GM19397 (cell line): ENCODE measurements around the gene TBX2.

Source experiments
- ATAC-seq: cut with Tn5 transposase; IDR thresholded peaks from one replicate; pipeline ENCODE4 v1.9.1; 2021; ENCODE audit warnings: mild to moderate bottlenecking, moderate library complexity; ENCODE audit not compliant: unreplicated experiment

Gene TBX2

DNA sequence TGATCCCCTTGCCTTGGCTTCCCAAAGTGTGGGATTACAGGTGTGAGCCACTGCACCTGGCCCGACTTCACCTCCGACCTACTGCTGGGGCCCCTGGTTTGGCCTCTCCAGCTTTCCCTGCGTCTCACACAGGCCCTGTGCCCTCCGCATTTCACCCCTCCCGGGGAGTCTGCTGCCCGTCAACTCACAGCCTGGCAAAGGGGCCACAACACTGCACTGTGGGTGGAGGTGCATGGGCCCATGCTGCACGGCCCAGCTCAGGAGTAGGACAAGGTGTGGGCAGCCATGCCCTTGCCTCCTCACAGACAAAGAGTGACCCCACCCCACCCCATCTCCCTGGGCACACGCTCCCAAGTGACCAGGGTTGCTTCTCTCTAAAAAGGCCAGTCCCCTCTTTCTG is 12.6 kb upstream of the TBX2 start:
- ATAC-seq = no peak

DNA sequence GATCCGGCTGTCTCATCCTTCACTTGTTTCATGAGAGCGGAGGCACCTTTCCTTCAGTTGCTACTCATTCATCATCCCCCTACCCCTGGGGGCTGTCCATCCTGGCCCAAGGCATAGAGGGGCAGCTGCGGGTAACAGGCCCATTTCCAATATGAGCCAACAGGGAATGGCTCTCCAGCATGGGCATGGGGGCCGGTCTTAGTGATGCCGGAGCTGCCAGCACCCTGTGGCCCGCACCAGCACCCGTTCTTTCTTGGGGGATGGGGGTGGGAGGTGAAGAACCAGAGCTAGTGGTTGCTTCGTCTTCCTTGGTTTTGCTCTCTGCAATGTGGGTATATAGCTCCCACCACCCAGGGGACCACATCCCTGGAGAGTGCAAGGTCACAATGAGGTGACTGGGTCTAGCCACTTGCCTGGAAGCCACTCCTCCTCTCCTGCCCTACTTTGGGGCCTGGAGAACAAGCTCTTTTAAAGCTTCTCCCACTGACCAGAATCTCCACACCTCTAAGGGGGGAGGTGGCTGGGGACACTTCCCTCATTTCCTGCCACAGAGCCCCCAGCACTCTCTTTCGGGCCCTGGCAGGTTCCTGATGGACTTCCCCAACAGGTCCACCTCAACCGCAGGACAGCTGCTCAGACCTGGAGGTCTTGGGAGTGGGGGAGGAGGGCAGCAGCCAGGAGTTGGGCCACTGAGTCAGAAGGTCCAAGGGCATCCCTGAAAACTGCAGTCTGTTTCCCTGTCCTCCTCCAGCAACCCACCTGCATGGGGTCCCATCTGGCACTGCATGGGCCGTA is 11.9 kb upstream of the TBX2 start:
- no peak for ATAC-seq

DNA sequence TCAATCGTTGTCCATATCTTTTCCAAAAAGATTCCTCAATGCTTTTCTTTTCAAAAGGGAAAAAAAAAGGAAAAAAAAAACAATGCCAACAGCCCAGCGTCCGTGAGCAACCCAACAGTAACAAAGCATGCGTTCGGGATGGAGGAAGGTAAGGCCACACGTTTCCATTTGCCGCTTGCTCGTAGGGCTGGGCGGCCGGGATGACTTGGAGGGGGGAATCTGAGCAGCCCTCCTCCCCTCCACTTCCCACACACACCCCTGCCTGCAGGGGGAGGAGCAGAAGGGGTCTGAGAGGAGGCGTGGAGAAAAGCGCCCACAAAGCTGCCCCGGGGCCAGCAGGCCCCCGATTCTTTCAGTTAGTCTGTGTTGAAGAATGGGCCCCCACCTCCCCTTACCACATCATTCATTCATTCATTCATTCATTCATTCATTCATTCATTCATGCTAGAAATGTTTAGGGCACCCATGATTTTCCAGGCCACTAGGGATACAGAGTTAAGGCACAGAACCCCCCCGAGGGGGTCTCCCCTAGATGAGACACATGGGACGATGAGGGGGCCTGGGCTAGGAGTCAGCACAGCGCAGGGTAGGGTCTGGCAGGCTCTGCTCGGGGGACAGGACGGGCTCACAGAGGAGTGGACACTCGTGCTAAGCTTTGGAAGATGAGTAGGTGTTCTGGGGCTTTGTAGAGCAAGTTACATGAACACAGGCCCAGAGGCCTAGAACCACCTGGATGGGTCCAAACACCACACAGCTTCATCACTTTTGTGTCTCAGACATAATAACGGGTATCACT is 10.9 kb upstream of the TBX2 start:
- no peak for ATAC-seq

DNA sequence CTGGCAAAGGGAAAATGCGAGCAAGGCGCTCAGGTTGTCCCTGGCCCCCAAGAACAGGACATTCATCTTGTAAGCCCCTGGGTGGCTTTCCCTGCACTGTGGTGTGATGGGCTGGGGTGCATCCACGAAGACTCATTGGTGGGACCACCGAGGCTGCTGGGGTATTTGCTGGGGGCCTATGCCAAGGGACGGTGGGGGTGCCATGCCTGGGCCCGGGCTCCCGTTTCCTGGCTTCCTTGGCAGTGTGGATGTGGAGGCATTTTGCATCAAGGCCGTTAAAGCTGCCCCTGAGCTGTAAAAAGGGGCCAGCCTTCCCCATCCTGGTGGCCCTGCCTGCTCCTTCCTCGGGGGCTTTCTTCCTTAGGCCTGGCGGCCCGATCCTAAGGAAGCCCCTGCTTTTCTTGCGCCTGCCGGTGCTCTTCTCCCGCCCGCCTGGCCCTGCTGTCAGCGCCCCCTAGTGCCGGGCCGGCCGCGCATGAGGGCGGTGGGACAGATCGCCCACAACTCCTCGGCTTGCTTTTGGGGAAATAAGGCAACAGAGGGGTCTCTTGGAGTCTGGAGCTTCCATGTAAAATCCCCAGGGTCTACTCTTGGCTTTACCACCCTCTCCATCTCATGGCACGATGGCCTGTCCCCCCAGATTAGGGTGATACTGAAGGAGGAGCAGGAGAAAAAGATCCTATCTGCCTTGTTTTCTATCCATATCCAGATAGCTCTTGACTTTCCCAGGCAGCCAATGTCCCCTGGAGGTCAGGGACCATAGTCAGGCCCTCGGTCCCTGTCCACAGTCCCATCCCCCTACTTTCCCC is 9.8 kb upstream of the TBX2 start:
- ATAC-seq = no peak

DNA sequence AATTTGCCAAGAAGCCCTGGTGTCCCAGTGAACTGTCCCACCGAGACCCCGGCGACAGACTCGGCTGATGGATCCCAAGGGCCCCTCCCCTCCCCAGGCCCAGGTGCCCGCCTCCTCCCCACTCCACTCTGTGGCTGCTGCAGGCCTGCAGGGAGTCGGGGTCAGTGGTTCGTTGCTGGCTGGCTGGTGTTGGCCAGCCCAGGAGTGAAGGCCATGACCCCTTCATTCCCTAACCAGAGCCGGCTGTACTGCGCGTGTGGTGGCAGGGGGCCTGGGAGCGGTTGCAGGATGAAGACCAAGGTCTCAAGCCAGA is 9.2 kb upstream of the TBX2 start:
- no peak for ATAC-seq

DNA sequence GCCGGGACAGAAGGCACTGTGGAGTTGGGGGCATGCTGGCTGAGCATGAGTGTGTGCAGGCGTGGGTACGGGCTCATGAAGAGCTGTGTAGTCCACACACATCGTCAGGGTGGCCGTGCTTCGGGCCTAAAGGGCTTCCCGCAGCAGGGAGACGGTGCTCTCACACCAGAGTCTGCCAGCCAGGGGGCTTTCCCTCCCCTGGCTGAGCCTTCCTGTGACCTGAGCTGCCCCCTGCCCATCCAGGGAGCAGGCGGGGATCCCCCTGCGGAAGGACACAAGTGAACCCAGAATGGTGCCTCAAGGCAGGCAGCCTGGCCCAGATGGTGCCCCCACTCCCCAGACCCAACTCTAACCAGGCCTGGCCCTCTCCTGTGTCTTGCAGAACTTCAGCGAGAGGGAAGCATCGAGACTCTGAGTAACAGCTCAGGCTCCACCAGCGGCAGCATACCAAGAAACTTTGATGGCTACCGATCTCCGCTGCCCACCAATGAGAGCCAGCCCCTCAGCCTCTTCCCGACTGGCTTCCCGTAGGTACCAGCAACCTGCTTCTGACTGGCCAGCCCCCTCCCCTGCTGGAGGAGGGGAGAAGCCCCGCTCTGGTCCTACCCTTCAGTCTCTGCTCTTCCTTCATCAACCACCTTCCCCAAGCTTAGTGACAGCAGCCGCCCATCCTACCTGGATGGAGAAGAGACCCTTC is 7.9 kb upstream of the TBX2 start:
- no peak for ATAC-seq

- no peak for ATAC-seq
These were observed 7.0 kb upstream of the TBX2 start for GRCh38 chr17:61392679-61393078.

GRCh38 chr17:61393550-61393903 is 6.1 kb upstream of the TBX2 start:
- no peak for ATAC-seq

DNA sequence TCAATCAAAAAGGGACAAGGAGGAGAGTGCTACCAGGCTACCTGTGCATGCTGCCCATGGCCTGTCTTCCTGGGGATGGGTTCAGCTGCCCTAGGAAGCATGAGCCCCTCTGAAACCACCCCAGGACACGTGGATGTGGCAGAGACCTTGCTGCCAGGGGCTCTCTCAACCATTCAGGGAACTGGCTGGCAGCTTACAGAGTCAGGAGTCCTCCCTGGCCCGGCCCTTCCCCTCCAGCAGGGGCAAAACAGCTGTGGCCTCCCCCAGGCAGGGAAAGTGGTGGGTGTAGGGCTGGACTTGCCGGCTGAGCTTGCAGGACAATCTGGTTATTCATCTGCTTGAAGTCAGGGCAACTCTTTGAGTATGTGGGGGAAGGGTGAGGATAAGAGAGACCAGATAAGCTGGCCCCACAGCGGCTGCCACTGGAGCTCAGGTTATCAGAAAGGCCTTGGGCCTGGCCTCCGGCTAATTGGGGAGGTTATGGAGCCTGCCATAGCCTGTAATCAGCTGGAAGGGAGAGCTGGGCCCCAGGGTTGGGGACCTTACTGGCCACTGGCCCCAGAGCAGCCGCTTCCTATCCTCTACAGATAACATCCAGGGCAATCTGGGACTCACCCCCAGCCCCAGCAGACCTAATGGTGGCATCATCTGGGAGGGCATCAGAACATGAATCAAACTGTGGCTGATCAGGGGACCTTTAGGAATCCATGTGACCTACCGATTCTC is 5.6 kb upstream of the TBX2 start:
- ATAC-seq = no peak

DNA sequence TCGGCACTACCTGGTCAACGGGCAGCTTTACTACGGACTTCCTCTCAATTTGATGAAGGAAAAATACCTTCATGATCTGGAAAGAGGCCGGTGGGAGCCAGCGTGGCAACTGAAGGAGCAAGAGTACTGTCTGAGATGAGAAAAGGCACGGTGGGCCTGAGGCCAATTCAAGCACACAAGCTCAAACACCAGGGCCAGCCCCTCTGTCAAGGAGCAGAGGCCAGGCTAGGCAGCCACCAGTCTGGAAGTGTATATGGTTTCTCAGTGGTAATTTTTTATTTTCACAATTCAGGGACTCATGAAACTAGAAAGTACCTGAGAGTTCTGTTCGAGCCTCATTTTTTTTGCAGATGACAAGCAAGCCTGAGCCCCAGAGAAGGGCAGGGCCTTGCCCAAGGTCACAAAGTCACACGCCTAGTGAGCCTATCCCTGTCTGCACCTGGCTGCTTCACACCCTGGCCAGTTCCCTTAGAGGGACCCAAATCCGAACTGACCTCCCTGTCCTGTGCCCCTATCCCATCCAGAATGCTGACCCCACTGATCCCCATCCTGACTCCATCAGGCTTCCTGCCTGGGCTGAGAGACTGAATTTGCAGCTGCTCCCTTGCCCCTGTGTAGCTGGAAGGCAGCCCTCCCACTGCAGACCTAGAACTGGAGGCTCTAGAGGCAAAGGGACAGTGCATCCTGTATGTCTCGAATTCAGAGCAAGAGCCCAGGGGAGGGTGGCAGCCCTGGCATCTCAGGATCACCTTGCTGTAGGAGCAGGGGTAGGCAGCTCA is 4.8 kb upstream of the TBX2 start:
- no peak for ATAC-seq

GRCh38 chr17:61395409-61395982 is 4.1 kb upstream of the TBX2 start:
- no peak for ATAC-seq

GRCh38 chr17:61395983-61396585 is 3.6 kb upstream of the TBX2 start:
- no peak for ATAC-seq

DNA sequence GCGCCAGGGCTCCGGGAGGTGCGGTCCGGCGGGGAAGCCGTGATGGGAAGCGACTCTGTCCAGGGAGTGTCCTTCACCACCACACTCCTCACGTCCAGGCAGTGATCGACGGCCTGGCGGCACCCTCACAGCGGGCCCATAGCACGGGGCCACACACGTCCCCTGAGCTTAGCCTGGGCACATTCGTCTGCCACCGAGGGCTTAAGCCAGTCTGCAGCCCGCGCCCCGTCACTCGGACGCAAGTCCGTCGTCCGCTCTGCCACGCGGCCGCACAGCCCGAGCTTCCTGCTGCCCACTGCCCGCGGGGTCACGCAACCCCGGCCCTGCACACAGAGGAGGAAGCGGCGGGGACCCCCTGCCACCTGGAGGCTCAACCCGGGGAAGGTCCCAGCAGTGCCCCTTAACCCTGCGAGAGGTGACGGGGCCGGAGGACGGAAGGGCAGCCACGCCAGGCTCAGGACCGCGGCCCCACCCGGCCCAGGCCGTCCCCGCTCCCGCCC is 3.0 kb upstream of the TBX2 start:
- ATAC-seq = no peak

GRCh38 chr17:61397086-61397842 is 2.4 kb upstream of the TBX2 start:
- ATAC-seq = no peak

DNA sequence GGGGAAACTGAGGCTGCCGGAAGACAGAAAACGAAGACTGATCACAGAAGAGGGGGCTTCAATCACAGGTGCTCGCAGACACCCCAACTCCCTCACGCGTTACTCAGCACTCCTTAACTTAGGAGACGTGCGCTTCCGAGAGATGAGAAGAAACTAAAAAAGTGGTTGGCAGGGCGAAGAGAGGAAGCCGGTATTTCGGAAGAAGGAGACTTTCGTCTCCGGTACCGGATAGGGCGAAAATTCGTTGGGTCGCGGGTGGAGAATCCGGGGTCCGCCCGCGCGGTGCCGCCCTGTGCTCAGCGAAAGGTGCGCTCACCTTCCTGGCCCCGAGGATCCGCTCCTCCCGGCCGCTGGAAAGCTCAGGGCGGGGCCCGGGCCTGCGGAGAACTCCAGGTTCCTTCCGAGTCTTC is 917 bp upstream of the TBX2 start:
- ATAC-seq = no peak

DNA sequence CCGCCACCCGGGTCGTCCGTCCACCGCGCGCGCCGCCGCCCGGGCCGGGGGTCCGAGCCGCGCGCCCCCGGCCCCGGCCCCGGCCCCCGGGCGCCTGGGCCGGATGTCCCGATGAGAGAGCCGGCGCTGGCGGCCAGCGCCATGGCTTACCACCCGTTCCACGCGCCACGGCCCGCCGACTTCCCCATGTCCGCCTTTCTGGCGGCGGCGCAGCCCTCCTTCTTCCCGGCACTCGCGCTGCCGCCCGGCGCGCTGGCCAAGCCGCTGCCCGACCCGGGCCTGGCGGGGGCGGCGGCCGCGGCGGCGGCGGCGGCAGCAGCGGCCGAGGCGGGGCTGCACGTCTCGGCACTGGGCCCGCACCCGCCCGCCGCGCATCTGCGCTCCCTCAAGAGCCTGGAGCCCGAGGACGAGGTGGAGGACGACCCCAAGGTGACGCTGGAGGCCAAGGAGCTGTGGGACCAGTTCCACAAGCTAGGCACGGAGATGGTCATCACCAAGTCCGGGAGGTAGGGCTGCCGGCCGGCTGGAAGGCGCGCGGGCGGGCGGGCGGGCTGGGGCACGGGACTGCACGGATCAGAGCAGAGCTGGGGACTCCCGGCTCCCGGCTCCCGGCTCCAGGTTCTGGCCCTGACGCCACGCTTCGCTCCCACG is 548 bp downstream of the TBX2 start:
- ATAC-seq = no peak

GRCh38 chr17:61400717-61401388 is 1.2 kb downstream of the TBX2 start:
- no peak for ATAC-seq
